ENCODE results near the gene RNPS1.
A peak's percentile ranks its signal among the peaks of the same experiment; 100 is the strongest.

Gene RNPS1

GRCh38 chr16:2289282-2289681, 21.4 kb upstream of the RNPS1 start:
- Histone ChIP-seq H3K27me3 (ENCODE audit: insufficient read depth, low read depth, severe bottlenecking) (no peaks in the 10 kb centered on the region), H3K27ac (peak overlapping the region; percentile 81), H3K9me3 (ENCODE audit: severe bottlenecking) (peaks cover 5% of the 10 kb centered on the region), H3K36me3 (peaks cover 66% of the 10 kb centered on the region), H3K4me3 (ENCODE audit: low read depth, low read length) (no peak overlapping the region)
- no peak for DNase-seq
- no peak for TF ChIP-seq CTCF (IDR thresholded peaks at IDR 0.05; ENCODE audit: low read depth, low read length)

GRCh38 chr16:2288726-2289125, 20.8 kb upstream of the RNPS1 start:
- Histone ChIP-seq H3K4me3 (ENCODE audit: low read depth, low read length) (no peak overlapping the region), H3K9me3 (ENCODE audit: severe bottlenecking) (peaks cover 5% of the 10 kb centered on the region), H3K27ac (peak overlapping the region; percentile 81), H3K27me3 (ENCODE audit: insufficient read depth, low read depth, severe bottlenecking) (no peaks in the 10 kb centered on the region), H3K36me3 (peaks cover 64% of the 10 kb centered on the region)
- peak; percentile 94 for DNase-seq
- 0 out of 2 replicates have a peak, but pooled peaks have one; percentile 1 for TF ChIP-seq CTCF (IDR thresholded peaks at IDR 0.05; ENCODE audit: low read depth, low read length)

GRCh38 chr16:2287916-2288547, 20.1 kb upstream of the RNPS1 start:
- no peak for DNase-seq
- H3K4me3 ChIP-seq (ENCODE audit: low read depth, low read length) = no peak overlapping the region
- H3K27ac ChIP-seq = peak overlapping the region; percentile 81
- TF ChIP-seq CTCF (IDR thresholded peaks at IDR 0.05; ENCODE audit: low read depth, low read length) = no peak
- H3K27me3 ChIP-seq (ENCODE audit: insufficient read depth, low read depth, severe bottlenecking) = no peaks in the 10 kb centered on the region
- H3K9me3 ChIP-seq (ENCODE audit: severe bottlenecking) = peaks cover 5% of the 10 kb centered on the region
- H3K36me3 ChIP-seq = peaks cover 64% of the 10 kb centered on the region

GRCh38 chr16:2286550-2286949, 18.6 kb upstream of the RNPS1 start:
- peaks cover 58% of the 10 kb centered on the region for H3K36me3 ChIP-seq
- H3K4me3 ChIP-seq (ENCODE audit: low read depth, low read length) = no peak overlapping the region
- no peak for DNase-seq
- no peak for TF ChIP-seq CTCF (IDR thresholded peaks at IDR 0.05; ENCODE audit: low read depth, low read length)
- peaks cover 5% of the 10 kb centered on the region for H3K9me3 ChIP-seq (ENCODE audit: severe bottlenecking)
- H3K27me3 ChIP-seq (ENCODE audit: insufficient read depth, low read depth, severe bottlenecking) = no peaks in the 10 kb centered on the region
- H3K27ac ChIP-seq = no peak overlapping the region

- H3K27ac ChIP-seq = no peak overlapping the region; the same call in 1 of the 2 replicates
- H3K9me3 ChIP-seq (ENCODE audit: severe bottlenecking) = peaks cover 5% of the 10 kb centered on the region
- no peaks in the 10 kb centered on the region for H3K27me3 ChIP-seq (ENCODE audit: insufficient read depth, low read depth, severe bottlenecking)
- H3K36me3 ChIP-seq = peaks cover 53% of the 10 kb centered on the region
- no peak for DNase-seq
- H3K4me3 ChIP-seq (ENCODE audit: low read depth, low read length) = no peak overlapping the region
- TF ChIP-seq CTCF (IDR thresholded peaks at IDR 0.05; ENCODE audit: low read depth, low read length) = no peak
Observed at GRCh38 chr16:2285731-2286191, 17.8 kb upstream of the RNPS1 start.
